Stimulated activated CD8-positive, alpha-beta memory T cell treated with anti-CD3 and anti-CD28 coated beads, Interleukin-2, amount 100 ng/mL, for 1 hour (primary cell): ENCODE data around the gene EXOC2.

ENCODE experiments used
- DNase-seq, 2 donors: peaks; one replicate each; pipeline ENCODE4 v3.0.0-alpha.2; 2020; ENCODE audit warnings: low read depth in 2 of 2

The EXOC2 gene

DNA sequence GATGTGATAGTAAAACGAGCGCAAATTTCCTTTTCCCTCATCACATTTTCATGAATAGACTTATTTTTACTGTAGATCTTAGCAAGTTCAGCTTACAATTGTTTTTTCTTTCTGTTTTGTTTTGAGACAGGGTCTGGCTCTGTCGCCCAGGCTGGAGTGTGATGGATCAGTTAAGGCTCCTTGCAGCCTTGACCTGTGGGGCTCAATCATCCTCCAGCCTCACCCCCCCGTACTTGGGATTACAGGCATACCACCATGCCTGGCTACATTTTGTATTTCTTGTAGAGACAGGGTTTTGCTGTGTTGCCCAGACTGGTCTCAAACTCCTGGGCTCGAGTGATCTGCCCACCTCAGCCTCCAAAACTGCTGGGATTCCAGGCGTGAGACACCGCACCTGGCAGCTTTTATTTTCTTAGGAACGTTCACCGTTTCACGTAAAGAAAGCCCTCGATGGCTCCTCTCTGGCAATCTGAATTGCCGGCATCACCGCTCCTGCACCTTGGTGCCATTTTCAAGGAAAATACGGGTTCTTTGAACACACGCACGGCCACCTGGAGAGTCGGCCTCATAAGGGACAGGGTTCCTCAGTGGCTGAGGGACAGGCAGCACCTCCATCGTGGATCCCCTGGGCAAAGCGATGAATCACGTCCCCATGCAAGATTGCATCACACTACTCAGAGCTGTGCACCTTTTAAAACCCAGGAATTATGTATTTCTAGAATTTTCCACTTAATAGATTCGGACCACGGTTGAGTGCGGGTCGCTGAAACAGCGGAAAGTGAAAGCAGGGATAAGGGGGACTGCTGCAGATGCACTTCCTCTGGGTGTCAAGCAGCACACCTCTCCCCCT is 222.7 kb downstream of the EXOC2 start:
- DNase-seq: no peak

DNA sequence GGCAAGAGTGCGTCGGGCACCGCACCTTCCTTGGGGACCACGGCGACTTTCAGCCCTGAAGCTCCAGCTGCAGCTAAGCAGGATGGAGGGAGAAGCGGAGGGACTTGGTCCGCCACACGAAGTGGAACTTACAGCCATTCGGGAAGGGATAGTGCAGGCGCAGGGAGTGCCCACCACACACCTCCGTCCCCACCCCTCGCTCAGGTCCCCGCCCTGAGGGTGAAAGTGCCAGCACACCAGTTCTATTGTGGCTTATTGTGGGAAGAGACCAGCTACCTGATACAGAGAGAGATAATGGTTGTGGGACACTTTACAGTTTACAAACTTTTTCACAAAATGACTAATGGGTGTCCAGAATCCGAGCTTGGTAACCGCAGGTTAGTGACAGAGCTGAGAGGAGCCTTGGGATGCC is 225.3 kb downstream of the EXOC2 start:
- no peak for DNase-seq

DNA sequence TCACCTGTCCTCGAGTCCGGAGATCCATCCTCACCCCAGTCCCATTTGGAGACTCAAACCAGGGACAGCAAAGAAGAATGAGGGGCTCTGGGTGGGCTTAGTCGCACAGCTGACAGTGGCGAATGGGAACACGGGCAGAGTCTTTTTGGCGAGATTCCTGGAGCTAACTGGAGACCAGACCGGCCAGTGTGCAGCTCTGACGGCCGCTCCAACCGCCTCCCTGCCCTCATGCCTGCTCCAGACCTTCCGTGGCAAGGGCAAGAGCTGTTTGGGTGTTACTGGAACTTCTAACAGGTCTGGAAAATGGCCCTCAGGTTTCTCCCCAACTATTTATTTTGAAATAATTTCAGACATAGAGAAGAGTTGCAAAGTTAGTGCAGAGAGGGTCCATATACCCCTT is 225.8 kb downstream of the EXOC2 start:
- DNase-seq: no peak

DNA sequence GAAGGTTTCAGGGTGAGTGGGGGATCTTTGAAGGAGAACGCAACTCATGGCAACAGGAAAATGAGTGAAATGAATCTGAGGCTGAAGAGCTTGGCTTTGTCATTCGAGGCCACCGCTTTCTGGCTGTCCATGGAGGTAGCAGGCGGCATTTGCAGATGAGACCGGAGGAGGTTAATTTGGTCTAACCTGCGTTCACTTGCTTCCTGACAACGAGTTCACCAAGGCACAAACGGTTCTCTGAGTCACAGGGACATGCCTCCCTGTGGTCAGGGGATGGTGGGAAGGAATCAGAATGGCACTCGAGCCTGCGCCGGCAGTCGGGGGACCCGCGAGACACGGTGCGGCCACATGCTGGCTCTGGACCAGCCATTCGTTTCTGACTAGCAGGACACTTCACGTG is 226.4 kb downstream of the EXOC2 start:
- no peak for DNase-seq

DNA sequence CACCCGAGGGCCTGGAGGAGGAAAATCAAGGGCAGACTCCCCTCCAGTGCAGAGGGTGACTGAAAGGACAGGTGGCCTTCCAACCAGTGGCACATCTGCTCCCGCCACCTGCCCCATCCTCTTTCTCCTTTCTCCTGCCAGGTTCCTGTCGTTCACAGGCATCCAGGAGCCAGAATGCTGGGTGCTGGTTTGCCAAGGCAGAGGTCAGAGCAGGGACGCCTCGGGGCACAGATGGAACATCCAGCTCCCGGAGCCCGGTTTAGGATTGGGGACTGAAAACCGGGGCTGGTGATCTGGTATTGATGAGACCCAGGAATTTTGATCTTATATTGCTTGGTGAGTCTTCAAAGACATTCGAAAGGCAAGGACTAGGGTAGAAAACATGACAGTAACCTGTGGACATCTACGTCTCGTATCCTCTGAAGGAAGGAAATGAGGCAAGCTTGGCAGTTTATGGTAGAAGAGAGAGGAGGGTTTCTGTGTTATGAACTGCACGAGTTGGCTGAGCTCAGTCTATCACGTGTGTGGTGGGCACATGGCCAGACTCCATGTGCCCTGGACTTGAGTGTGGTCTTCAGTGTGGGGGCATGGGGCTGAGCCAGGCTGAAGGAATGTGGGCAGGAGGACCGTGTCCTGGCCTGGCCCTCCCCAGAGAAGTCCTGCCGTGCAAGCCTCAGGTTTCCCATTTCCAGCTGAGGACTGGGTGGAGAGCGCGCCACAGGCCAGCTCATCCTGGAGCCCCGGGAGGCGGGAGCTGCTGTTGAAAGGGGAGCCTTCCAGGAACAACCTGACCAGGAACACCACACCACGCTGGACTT is 227.2 kb downstream of the EXOC2 start:
- DNase-seq: no peak

DNA sequence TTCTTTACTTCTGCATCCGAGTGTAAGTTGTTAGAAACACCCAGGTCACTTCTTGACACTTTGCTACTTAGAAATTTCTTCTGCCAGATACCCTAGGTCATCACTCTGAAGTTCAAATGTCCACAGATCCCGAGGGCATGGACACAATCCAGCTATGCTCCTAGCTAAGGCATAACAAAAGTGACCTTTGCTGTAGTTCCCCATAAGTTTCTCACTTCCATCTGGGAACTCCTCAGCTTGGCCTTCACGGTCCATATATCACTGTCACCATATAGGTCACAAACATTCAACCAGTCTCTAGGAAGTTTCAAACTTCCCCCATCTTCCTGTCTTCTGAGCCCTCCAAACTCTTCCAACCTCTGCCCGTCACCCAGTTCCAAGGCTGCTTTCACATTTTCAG is 236.1 kb downstream of the EXOC2 start:
- DNase-seq: no peak

DNA sequence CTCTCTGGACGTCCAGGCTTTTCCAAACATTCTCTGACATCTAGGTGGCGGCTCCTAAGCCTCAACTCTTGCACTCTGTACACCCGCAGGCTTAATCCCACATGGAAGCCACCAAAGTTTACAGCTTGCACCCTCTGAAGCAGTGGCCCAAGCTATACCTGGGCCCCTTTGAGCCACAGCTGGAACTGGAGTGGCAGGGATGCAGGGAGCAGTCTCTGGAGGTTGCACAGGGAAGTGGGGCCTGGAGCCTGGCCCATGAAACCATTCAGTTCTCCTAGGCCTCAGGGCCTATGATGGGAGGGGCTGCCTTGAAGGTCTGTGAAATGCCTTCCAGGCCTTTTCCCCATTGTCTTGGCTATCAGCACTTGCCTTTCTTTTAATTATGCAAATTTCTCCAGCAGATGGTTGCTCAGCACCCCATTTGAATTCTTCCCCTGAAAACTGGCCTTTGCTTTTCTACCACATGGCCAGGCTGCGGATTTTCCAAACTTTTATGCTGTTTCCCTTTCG is 236.5 kb downstream of the EXOC2 start:
- no peak for DNase-seq

DNA sequence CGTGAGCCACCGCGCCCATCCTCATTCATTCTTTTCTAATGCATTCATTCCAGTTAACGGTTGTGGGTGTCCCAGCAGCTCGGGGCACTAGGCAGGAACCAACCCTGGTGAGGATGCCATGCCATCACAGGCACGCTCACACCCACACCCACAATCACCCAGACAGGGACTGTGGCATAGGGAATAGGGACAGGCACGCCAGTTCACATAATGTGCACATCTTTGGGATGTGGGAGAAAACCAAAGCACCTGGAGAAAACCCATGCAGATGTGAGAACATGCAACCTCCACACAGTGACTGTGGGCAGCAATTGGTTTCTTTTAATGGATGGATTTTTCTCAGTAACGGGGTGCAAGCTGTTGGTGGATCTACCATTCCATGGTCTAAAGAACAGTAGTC is 237.1 kb downstream of the EXOC2 start:
- no peak for DNase-seq

DNA sequence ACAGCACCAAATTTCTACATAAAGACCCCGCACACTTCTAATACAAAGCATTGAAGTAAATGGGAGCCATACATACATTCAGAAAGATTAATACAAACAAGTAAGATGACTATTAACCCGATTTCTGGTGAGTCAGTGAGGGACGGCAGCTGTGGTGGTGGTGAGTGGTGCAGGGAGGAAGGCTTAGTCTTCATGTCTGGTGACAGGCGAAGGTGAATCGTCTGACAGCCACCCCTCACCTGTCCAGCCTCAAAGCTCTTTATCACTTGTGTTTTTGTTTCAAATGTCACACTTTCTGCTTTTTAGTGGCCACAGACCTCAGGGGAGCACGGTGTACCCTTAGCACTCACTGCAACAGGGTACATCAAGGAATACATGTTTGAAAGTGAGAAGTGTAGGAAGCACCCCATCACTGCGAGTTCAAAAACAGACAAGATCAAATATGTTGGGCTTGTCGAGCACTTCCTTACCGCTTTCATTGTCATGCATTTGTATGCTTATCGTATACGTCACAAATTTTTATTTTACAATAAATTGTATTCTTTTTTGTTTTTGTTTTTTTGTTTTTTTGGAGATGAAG is 237.8 kb downstream of the EXOC2 start:
- DNase-seq: no peak

DNA sequence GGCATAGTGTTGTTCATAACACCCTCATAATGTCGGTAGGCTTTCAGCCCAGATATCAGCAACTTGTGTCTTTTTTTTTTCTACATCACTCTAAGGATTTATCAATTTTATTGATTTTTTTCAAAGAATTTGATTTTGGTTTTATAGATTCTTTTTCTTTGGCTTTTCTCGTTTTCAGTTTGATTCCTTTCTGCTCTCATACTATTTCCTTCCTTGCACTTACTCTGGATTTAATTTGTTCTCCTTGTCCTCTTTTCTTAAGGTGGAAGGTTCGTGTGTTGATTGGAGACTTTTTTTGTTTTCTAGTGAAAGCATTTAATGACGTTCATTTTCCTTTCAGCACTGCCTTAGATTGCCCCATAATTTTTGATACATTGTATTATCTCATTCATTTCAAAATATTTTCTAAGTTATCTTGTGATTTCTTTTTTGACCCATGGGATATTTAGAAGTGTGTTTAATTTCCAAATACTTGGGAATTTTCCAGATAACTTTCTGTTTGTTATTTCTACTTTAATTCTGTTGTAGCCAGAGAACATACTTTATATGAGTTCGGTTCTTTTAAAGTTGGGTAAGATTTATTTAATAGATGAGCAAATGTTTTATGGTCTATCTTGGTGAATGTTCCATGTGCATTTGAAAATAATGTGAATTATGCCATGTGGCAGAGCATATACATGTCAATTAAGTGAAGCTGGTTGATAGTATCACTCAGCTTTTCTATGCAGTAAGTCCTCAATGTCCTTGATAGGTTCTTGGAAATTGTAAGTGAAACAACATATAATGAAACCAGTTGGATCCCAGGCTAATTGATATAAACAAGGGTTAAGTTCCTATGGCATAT is 238.6 kb downstream of the EXOC2 start:
- DNase-seq: no peak

DNA sequence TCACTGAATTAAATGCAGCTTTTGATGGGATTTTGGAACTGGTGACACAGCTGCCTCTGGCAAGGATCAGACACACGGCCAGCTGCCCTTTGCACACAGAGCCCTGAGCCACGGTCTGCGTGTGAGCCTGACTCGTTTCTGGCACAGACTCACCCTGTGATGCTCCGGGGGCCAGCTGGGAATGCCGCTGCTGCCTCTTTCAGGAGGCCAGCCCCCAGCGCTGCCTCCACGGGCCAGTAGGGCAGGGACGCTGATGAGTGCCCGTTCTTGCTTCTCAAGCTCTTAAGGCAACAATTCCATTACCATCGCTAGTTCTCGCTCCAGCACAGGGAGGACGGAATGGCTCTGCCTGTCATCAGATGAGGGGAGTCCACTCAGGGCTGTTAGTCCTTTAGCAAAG is 239.8 kb downstream of the EXOC2 start:
- DNase-seq: no peak

DNA sequence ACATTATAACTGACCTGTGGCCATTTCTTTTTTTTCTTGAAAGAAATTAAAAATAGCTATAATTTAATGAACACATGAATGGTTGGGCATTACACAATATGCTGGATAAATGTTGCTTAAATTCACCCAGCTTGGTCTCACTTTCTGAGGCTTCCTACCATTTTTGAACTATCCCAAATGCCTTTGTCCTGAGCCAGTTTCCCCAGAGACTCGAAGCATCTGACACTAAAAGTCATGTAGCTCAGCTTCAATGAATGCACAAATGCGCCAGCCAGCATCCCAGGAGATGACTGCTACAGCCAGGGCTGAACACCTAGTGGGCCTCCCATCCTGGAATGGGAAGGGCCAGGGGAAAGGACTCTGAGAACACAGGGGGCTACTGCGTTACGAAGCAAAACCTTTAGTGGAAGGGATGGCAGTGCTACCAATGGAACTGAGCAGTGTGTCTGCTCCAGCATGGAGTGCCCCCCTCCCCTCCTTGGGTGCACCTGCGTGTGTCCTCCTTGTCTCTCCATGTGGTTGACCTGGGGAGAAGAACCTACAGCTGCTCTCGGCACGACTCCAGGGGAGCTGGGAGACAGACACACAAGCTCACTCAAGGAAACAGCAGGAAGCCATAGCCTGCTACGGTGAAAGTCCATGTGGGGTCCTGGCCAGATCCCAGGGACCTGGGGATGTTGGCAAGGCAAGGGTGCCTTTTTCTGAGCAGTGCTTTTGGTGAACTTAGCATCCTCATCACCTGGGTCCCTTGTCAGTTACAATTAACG is 240.5 kb downstream of the EXOC2 start:
- DNase-seq: no peak

DNA sequence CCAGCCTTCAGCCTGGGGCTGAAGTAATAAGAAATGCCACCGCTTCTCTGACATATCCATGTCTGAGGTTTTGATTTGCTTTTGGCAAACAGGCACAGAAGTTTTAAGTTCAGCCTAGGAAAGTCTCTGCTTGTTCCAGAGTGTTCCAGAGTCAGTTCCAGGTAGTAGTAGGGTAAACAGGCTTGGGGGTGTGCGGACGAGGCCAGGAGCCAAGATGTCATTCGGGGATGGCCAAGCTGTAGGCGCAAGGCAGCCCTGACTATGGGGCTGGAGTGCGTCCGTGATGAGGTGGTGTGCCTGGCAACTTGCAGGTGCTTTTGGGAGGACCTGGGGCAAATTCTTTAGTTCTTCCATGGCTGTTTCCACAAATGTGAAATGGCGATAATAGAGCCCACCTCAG is 241.1 kb downstream of the EXOC2 start:
- no peak for DNase-seq

DNA sequence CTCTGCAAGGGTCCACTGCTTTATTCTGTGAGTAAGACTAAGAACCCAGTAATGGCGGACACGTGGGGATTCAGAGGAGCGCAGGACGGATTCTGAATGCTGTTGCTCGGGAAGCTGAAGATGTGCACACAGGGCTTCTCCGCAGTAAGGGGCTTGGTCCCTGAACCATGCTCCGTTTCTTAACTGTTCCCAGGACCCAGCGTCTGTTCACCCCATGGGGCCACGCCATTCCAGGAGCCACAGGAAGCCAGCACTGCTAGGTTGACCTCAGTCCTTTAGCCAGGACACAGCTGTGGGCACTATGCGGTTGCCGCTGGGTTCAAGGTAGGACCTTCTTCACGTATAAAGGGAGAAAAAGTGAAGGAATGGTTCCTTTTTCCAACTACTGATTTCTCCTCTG is 241.6 kb downstream of the EXOC2 start:
- DNase-seq: no peak

DNA sequence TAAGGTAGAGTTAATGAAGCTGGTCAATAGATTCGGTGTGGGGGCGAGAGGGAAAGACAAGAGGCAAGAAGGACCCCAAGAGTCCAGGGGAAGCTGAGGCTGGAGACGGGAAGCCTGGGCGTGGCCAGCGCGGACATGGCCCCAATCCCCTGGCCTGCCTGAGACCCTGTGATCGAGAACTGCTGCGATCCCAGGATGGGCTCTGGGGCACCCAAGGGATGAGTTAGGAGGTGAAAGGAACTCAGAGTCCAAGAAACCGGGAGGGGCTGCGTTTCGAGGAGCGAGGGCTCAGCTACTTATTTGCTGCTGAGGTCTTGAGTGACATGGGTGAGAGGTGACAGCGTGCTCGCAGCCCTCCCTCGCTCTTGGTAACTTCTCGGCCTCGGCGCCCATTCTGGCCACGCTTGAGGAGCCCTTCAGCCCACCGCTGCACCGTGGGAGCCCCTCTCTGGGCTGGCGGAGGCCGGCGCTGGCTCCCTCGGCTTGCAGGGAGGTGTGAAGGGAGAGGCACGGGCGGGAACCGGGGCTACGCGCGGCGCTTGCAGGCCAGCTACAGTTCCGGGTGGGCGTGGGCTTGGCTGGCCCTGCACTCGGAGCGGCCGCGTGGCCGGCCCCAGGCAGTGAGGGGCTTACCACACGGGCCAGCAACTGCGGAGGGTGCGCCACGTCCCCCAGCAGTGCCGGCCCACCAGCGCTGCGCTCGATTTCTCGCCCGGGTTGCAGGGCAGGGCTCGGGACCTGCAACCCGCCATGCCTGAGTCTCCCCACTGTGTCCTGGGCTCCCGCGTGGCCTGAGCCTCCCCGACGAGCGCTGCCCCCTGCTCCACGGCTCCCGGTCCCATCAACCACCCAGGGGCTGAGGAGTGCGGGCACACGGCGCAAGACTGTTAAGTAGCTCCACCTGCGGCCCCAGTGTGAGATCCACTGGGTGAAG is 243.2 kb downstream of the EXOC2 start:
- DNase-seq: no peak

DNA sequence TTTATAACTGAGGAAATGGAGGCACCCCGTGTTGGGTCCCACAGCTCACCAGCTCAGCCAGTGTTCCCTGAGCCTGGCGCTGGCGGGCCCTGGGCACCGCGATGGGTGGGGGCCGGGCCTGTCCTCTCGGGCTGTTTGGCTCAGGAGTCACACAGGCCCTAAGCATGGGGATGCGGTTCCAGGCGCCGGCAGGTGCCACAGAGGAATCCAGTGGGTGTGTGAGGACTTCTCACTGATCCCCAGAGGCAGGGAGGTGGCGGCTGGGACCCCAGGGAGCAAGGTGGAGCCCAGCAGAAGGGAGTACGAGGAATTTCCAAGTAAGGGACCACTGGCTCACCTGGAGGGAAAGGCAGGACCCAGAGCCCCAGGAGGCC is 243.9 kb downstream of the EXOC2 start:
- DNase-seq: no peak

DNA sequence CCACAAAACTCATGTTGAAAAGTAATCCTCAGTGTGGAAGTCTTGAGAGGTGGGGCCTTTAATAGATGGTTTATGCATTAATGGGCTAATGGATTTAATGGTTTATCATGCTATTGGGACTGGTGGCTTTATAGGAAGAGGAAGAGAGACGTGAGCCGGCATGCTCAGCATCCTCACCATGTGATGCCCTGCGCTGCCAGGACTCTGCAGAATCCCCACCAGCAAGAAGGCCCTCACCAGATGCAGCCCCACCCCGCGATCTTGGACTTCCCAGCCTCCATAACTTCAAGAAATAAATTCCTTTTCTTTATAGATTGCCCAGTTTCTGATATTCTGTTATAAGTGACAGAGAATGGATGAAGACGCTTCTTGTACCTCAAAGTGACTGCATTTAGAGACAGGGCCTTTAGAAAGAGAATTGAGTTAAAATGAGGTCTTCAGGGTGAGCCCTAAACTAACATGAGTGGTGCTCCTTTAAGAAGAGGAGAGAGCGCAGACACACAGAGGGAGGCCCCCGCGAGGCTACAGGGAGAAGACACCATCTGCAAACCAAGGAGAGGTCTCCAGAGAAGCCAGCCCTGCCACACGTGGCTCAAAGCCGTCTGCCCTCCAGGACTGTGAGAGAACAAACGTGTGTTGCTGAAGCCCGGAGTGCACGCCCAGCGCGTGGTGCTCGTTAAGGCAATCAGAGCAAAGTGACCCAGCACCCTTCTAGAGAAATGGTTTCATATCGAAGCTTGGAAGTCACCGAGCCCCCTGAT is 244.5 kb downstream of the EXOC2 start:
- DNase-seq: no peak

DNA sequence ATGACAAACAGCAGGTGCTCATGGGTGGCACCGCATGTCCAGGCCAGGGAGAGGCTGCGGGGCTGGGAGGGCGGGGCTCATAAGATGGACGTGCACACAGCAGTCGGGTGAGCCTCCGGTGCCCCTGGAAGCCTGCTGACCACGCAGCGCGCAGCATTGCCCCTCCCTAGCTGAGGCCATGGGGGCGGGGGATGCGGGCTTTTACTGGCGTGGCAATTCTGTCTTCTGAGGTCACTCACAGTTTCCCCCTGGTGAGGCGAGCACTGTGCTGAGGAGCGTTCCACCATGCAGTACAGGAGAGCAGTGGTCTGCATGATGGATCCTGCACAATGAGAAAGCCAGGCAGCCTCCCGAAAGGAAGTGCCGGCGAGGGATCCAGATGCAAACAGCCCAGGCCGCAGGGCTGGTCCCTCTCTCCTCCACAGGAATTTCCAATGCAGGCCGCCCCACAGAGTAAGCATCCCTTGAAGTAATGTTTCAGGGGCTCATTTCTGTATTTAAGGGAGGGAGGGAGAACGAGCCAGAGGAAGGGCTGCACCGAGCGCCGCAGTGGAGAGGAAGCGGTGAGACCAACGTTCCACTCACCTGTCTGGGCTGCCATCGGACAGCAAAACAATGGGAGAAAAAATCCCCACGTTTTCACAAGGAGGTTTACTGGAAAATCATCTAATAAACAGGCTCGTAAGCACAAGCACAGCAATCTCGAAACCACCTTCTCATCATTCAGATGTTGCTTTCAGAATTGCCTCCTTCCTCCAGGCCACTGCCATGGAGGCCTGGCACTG is 245.4 kb downstream of the EXOC2 start:
- no peak for DNase-seq
